H1 (cell line): ENCODE measurements around the gene ACAP2. TPM values are rescaled to one million over a fixed set of nuclear protein-coding genes. Genes with fewer than 3 reads are reported as not detected.

Source experiments
- CTCF ChIA-PET: fragments of 300-600 bp; sonication (Branson Sonifier 250); formaldehyde crosslinking; loops from one replicate; lab custom pipeline; 2021; ENCODE audit not compliant: partially characterized antibody; lab: Charles Lee
- POLR2A ChIA-PET: fragments of 300-600 bp; sonication (Branson Sonifier 250); formaldehyde crosslinking; loops from one replicate; lab custom pipeline; 2021; ENCODE audit warnings: inconsistent platforms; ENCODE audit not compliant: partially characterized antibody; lab: Charles Lee
- DNase-seq, 2 experiments: peaks; one replicate each; pipeline versions ENCODE4 v3.0.0 to v3.0.0-alpha.2; 2010 to 2022; ENCODE audit warnings: low spot score in 2 of 2, low read depth in 1 of 2, mixed read lengths in 1 of 2
- FAIRE-seq: peaks from 2 replicates; lab custom pipeline; 2011; peaks lifted over from hg19 to GRCh38; lab: Jason Lieb, UNC
- H2AFZ ChIP-seq: 2 replicates; pipeline ENCODE4 v1.8.1; 2012; ENCODE audit warnings: low read length, inconsistent platforms
- H2AK5ac ChIP-seq: 2 replicates; pipeline ENCODE4 v1.6.1; 2013; ENCODE audit warnings: low read depth, low read length
- H2BK120ac ChIP-seq: replicated peaks from 2 replicates; pipeline ENCODE3; 2013; ENCODE audit warnings: low read depth, low read length, inconsistent platforms
- H2BK12ac ChIP-seq: 2 replicates; pipeline ENCODE4 v1.6.1; 2013; ENCODE audit warnings: low read depth, low read length
- H2BK15ac ChIP-seq: 2 replicates; pipeline ENCODE4 v1.6.1; 2013; ENCODE audit warnings: low read length
- H2BK20ac ChIP-seq: 2 replicates; pipeline ENCODE4 v1.6.1; 2013; ENCODE audit warnings: low read length
- H2BK5ac ChIP-seq: 2 replicates; pipeline ENCODE4 v1.6.1; 2013; ENCODE audit warnings: low read depth, low read length
- H3K14ac ChIP-seq: 2 replicates; pipeline ENCODE4 v1.6.1; 2013; ENCODE audit warnings: inconsistent platforms; ENCODE audit not compliant: insufficient read length
- H3K18ac ChIP-seq: 2 replicates; pipeline ENCODE4 v1.6.1; 2013; ENCODE audit warnings: low read length; ENCODE audit errors: extremely low read depth
- H3K23ac ChIP-seq: 2 replicates; pipeline ENCODE4 v1.6.1; 2013; ENCODE audit warnings: inconsistent platforms; ENCODE audit not compliant: insufficient read length
- H3K23me2 ChIP-seq: 2 replicates; pipeline ENCODE4 v1.6.1; 2013; ENCODE audit warnings: low read depth, low read length
- H3K27ac ChIP-seq: 2 replicates; pipeline ENCODE4 v1.6.1; 2011; ENCODE audit warnings: low read depth, low read length, inconsistent platforms
- H3K27me3 ChIP-seq, 4 experiments: replicated peaks in 1 of 4; 1 replicate in 1 of 4; 2 replicates in 3 of 4; pipeline versions ENCODE4 v1.6.1 to v1.8.1; 2011 to 2013; ENCODE audit warnings: low read length in 3 of 4, mild to moderate bottlenecking in 3 of 4, inconsistent platforms in 2 of 4, mixed read lengths in 2 of 4, moderate library complexity in 1 of 4; ENCODE audit not compliant: control insufficient read depth in 3 of 4, insufficient read depth in 3 of 4; ENCODE audit errors: extremely low read depth in 1 of 4
- H3K36me3 ChIP-seq, 4 experiments: 2 replicates each; pipeline versions ENCODE4 v1.6.1 to v1.8.1; 2011 to 2013; ENCODE audit warnings: mild to moderate bottlenecking in 4 of 4, low read length in 3 of 4, moderate library complexity in 2 of 4, control low read depth in 1 of 4, inconsistent platforms in 1 of 4; ENCODE audit not compliant: insufficient read depth in 4 of 4, control insufficient read depth in 2 of 4
- H3K4ac ChIP-seq: replicated peaks from 2 replicates; pipeline ENCODE3; 2013; ENCODE audit warnings: low read length, low read depth, mixed read lengths, inconsistent platforms; ENCODE audit not compliant: insufficient read length
- H3K4me1 ChIP-seq, 4 experiments: replicated peaks in 1 of 4; 1 replicate in 1 of 4; 2 replicates in 3 of 4; pipeline versions ENCODE4 v1.6.1 to v1.8.1; 2011 to 2013; ENCODE audit warnings: low read length in 3 of 4, inconsistent platforms in 2 of 4, mixed read lengths in 1 of 4; ENCODE audit not compliant: insufficient read depth in 4 of 4, control insufficient read depth in 3 of 4
- H3K4me2 ChIP-seq, 2 experiments: 2 replicates each; pipeline versions ENCODE4 v1.6.1 to v1.8.1; 2011 to 2013; ENCODE audit warnings: low read depth in 2 of 2, low read length in 2 of 2, control low read depth in 1 of 2, inconsistent platforms in 1 of 2, mild to moderate bottlenecking in 1 of 2; ENCODE audit not compliant: insufficient read depth in 1 of 2
- H3K4me3 ChIP-seq, 4 experiments: fragments of 200-600, 300-600 bp in 1 of 4; sonication (generic), shearing (Covaris generic), sonication (Bioruptor Twin) in 1 of 4; 2 replicates each; pipeline versions ENCODE4 v1.5.1 to v1.8.1; 2011 to 2016; ENCODE audit warnings: low read length in 4 of 4, low read depth in 3 of 4, control low read depth in 2 of 4, inconsistent platforms in 2 of 4, mild to moderate bottlenecking in 2 of 4, mixed read lengths in 1 of 4, moderate library complexity in 1 of 4; ENCODE audit not compliant: insufficient read depth in 2 of 4; ENCODE audit errors: extremely low read depth in 1 of 4
- H3K56ac ChIP-seq: replicated peaks from 2 replicates; pipeline ENCODE3; 2013; ENCODE audit warnings: low read depth, mild to moderate bottlenecking, mixed read lengths, low read length, inconsistent platforms; ENCODE audit not compliant: insufficient read length
- H3K79me1 ChIP-seq: 2 replicates; pipeline ENCODE4 v1.6.1; 2013; ENCODE audit warnings: low read depth, low read length, control low read depth
- H3K79me2 ChIP-seq, 2 experiments: 2 replicates each; pipeline versions ENCODE4 v1.6.1 to v1.8.1; 2012 to 2013; ENCODE audit warnings: low read length in 2 of 2, mild to moderate bottlenecking in 2 of 2, inconsistent platforms in 1 of 2; ENCODE audit not compliant: insufficient read depth in 2 of 2, control insufficient read depth in 1 of 2
- H3K9ac ChIP-seq, 4 experiments: replicated peaks in 1 of 4; 1 replicate in 1 of 4; 2 replicates in 3 of 4; pipeline versions ENCODE4 v1.6.1 to v1.8.1; 2011 to 2013; ENCODE audit warnings: low read depth in 3 of 4, low read length in 3 of 4, control low read depth in 2 of 4, mild to moderate bottlenecking in 2 of 4, moderate library complexity in 2 of 4, inconsistent platforms in 1 of 4; ENCODE audit errors: extremely low read depth in 1 of 4
- H3K9me3 ChIP-seq, 2 experiments: 2 replicates each; pipeline versions ENCODE4 v1.6.1 to v1.8.1; 2012 to 2013; ENCODE audit warnings: mild to moderate bottlenecking in 2 of 2, moderate library complexity in 2 of 2, control low read depth in 1 of 2, inconsistent platforms in 1 of 2, low read depth in 1 of 2, low read length in 1 of 2, mixed read lengths in 1 of 2; ENCODE audit not compliant: insufficient read depth in 2 of 2
- H4K20me1 ChIP-seq, 2 experiments: replicated peaks in 1 of 2; 2 replicates each; pipeline versions ENCODE3 to v1.8.1; 2011 to 2013; ENCODE audit warnings: inconsistent platforms in 2 of 2, low read length in 2 of 2, mild to moderate bottlenecking in 1 of 2; ENCODE audit not compliant: insufficient read depth in 2 of 2, control insufficient read depth in 1 of 2
- H4K5ac ChIP-seq: 2 replicates; pipeline ENCODE4 v1.6.1; 2013; ENCODE audit warnings: low read length, low read depth, mixed read lengths, inconsistent platforms; ENCODE audit not compliant: insufficient read length
- H4K8ac ChIP-seq: 2 replicates; pipeline ENCODE4 v1.8.0; 2013; ENCODE audit warnings: mild to moderate bottlenecking, moderate library complexity, low read length, inconsistent platforms; ENCODE audit not compliant: insufficient read depth; ENCODE audit errors: extremely low read depth
- H4K91ac ChIP-seq: replicated peaks from 2 replicates; pipeline ENCODE3; 2013; ENCODE audit warnings: low read length, mixed read lengths, inconsistent platforms; ENCODE audit not compliant: insufficient read length
- CHD1 ChIP-seq: IDR thresholded peaks from 2 replicates; pipeline ENCODE4 v1.6.1; 2012; ENCODE audit warnings: low read depth, low read length, improper control_type of control experiment
- GTF2F1 ChIP-seq: IDR thresholded peaks from 2 replicates; pipeline ENCODE4 v1.6.1; 2012; ENCODE audit warnings: low read depth, low read length, improper control_type of control experiment, borderline replicate concordance
- KDM1A ChIP-seq: fragments of 200-600, 300-600 bp; sonication (generic); IDR thresholded peaks from 2 replicates; pipeline ENCODE4 v1.7.1; 2016; ENCODE audit warnings: mild to moderate bottlenecking, low read length, borderline replicate concordance
- POU5F1 ChIP-seq: IDR thresholded peaks from 2 replicates; pipeline ENCODE4 v1.6.1; 2011; ENCODE audit warnings: low read depth, mild to moderate bottlenecking, low read length, moderate library complexity
- SIN3A ChIP-seq, 2 experiments: IDR thresholded peaks in 1 of 2; conservative IDR thresholded peaks in 1 of 2; 2 replicates each; pipeline ENCODE4 v1.6.1; 2011 to 2012; ENCODE audit warnings: low read length in 2 of 2, improper control_type of control experiment in 1 of 2, low read depth in 1 of 2, mild to moderate bottlenecking in 1 of 2
- SIX5 ChIP-seq: IDR thresholded peaks from 2 replicates; pipeline ENCODE4 v1.6.1; 2011; ENCODE audit warnings: mild to moderate bottlenecking, low read depth, low read length
- SUZ12 ChIP-seq: fragments of 200-600 bp; sonication (generic); IDR thresholded peaks from 2 replicates; pipeline ENCODE4 v1.6.1; 2012; ENCODE audit warnings: mild to moderate bottlenecking, inconsistent platforms, low read length, moderate library complexity, mixed read lengths
- WGBS, 2 experiments: shearing (Covaris generic) in 1 of 2; methylation state at CpG; one replicate each; pipeline versions ENCODE4 v1.1.6 to v1.1.7; 2013 to 2015; ENCODE audit warnings: low lambda C conversion rate in 2 of 2, mixed read lengths in 2 of 2, inconsistent platforms in 1 of 2, low coverage in 1 of 2, missing lambda C conversion rate in 1 of 2; ENCODE audit not compliant: insufficient replicate concordance in 2 of 2, insufficient coverage in 1 of 2, insufficient read length in 1 of 2; ENCODE audit errors: extremely low coverage in 1 of 2, missing lambda C conversion rate in 1 of 2; 5-methylcytosine and 5-hydroxymethylcytosine counted together
- polyA plus RNA-seq, 7 experiments: library from polyadenylated mRNA; depleted of rRNA in 3 of 7; stranded (reverse) in 5 of 7; unstranded in 2 of 7; fragments of >200 nt in 5 of 7; fragments of 200-250 nt in 2 of 7; gene quantifications; 1 replicate in 5 of 7; 2 replicates in 1 of 7; 4 replicates in 1 of 7; pipeline versions ENCODE4 v1.2.1 to v1.2.3, GENCODE V29; 2011 to 2013; ENCODE audit warnings: missing spikeins in 2 of 7, mixed read lengths in 2 of 7
- total RNA-seq: library from RNA; stranded (reverse); fragmentation: NEBNext Ultra II Directional; extraction: Animal tissue kit (Norgen Biotek cat#: 25700); gene quantifications from 2 replicates; pipeline ENCODE4 v1.2.1, GENCODE V29; 2021

The ACAP2 gene
- total and polyA plus RNA-seq, 2 of the 8 experiments (the other 6 are each of a cell fraction or from before 2014, with no cell fraction given) = 7.7 to 37.3 TPM

- Histone ChIP-seq H3K27me3 (no peaks in the 10 kb centered on the region), H3K23me2 (no peaks in the 10 kb centered on the region), H3K9me3 (no peaks in the 10 kb centered on the region), H2BK120ac (no peak overlapping the region), H4K91ac (no peak overlapping the region), H3K4ac (no peak overlapping the region), H3K14ac (no peak overlapping the region), H3K27ac (no peak overlapping the region), H4K20me1 (no peaks in the 10 kb centered on the region), H2BK5ac (no peak overlapping the region), H2BK12ac (no peak overlapping the region), H3K4me1 (peaks cover 0 to 4% (median 2%) of the 10 kb centered on the region in 4 experiments; a peak in 4 of 7 replicates), H3K79me1 (0 out of 2 replicates have a peak, but pooled peaks cover 4% of the 10 kb centered on the region), H2BK20ac (no peak overlapping the region), H3K4me3 (no peak overlapping the region), H3K36me3 (no peaks in the 10 kb centered on the region), H4K5ac (no peak overlapping the region), H2AK5ac (no peak overlapping the region), H3K4me2 (no peak overlapping the region), H3K9ac (no peak overlapping the region), H3K56ac (no peak overlapping the region), H3K79me2 (peaks cover 0 to 42% of the 10 kb centered on the region in 2 experiments; a peak in 2 of 4 replicates), H2AFZ (no peak overlapping the region), H3K23ac (no peak overlapping the region), H4K8ac (no peak overlapping the region), H3K18ac (no peak overlapping the region), H2BK15ac (no peak overlapping the region)
- TF ChIP-seq SIX5 (no peak), SIN3A (conservative IDR thresholded peaks at IDR 0.05 in 1 of 2, IDR thresholded peaks at IDR 0.05 in 1 of 2; ENCODE audit: low read depth in 1 of 2, low read length in 2 of 2) (no peak), KDM1A (no peak), SUZ12 (no peak), CHD1 (no peak), GTF2F1 (no peak), POU5F1 (no peak)
- DNase-seq = no peak
- WGBS, 2 experiments = 88% methylated on average over 7 of the region's 7 CpGs; no CpG with 5 or more reads in 1 of the 2 experiments
- CTCF ChIA-PET = interaction anchor here (0.6 to 0.7 kb wide), 3 partner anchors 20 to 62 kb away, joined by 3 read pairs; no protein-coding TSS in a partner anchor
- no peak for FAIRE-seq
- POLR2A ChIA-PET = interaction anchor here (0.9 to 2.0 kb wide), 2 partner anchors 12 to 14 kb away, joined by 3 to 4 read pairs; no protein-coding TSS in a partner anchor
Measured at GRCh38 chr3:195394024-195394423, 48.8 kb downstream of the ACAP2 start.
